Left ventricle myocardium inferior (tissue), 1 donor: ENCODE data around the gene PDGFRA. TPM values are rescaled to one million over a fixed set of nuclear protein-coding genes. Genes with fewer than 3 reads are reported as not detected.

Experiments
- DNase-seq: peaks from one replicate; pipeline ENCODE4 v3.0.0-alpha.2; 2020
- H3K27ac ChIP-seq: fragments of 200-600 bp; replicated peaks from 2 replicates; pipeline ENCODE4 v1.8.0; 2021
- H3K27me3 ChIP-seq: fragments of 200-600 bp; 2 replicates; pipeline ENCODE4 v1.8.0; 2021; ENCODE audit warnings: low read depth
- H3K36me3 ChIP-seq: fragments of 200-600 bp; 2 replicates; pipeline ENCODE4 v1.8.0; 2021
- H3K4me1 ChIP-seq: fragments of 200-600 bp; 2 replicates; pipeline ENCODE4 v1.8.0; 2021
- H3K4me3 ChIP-seq: fragments of 200-600 bp; 2 replicates; pipeline ENCODE4 v1.8.0; 2021; ENCODE audit warnings: mild to moderate bottlenecking, moderate library complexity
- H3K9me3 ChIP-seq: fragments of 200-600 bp; replicated peaks from 2 replicates; pipeline ENCODE4 v1.8.0; 2021
- CTCF ChIP-seq: fragments of 200-600 bp; IDR thresholded peaks from 2 replicates; pipeline ENCODE4 v1.8.0; 2021; ENCODE audit warnings: antibody characterized with exemption, mild to moderate bottlenecking, borderline replicate concordance
- intact Hi-C: fragments of 100-400 bp; cut with micrococcal nuclease; formaldehyde crosslinking; loops from one replicate; pipeline ENCODE4 v1.11.0; 2022
- total RNA-seq: library from RNA; stranded (reverse); fragmentation: NEBNext Ultra II Directional; extraction: Animal tissue kit (Norgen Biotek cat#: 25700); gene quantifications from one replicate; pipeline ENCODE4 v1.2.1, GENCODE V29; 2021
- donor health status: DM: no; HTN: yes; CAD: no; lungs with severe emphysema.

Gene PDGFRA
- total RNA-seq, 1 donor from 2014 or later, result 24.8 TPM

- intact Hi-C loops, result loop anchor here (5.0 to 10.0 kb wide), 3 partner anchors 130 to 1210 kb away; no protein-coding TSS in a partner anchor
- no peaks in the 10 kb centered on the region for H3K9me3 ChIP-seq
- H3K36me3 ChIP-seq, result no peaks in the 10 kb centered on the region
- peak overlapping the region; percentile 74 for H3K4me3 ChIP-seq
- no peak for DNase-seq
- H3K27me3 ChIP-seq, result peaks cover 93% of the 10 kb centered on the region
- H3K27ac ChIP-seq, result peak overlapping the region; percentile 74
- H3K4me1 ChIP-seq, result peaks cover 44% of the 10 kb centered on the region
- TF ChIP-seq CTCF, result no peak
Measured at GRCh38 chr4:54224996-54225597, 4.0 kb upstream of the PDGFRA start.

GRCh38 chr4:54225598-54226403 lies 3.3 kb upstream of the PDGFRA start:
- intact Hi-C loops, result loop anchor here (5.0 to 10.0 kb wide), 3 partner anchors 131 to 1211 kb away; no protein-coding TSS in a partner anchor
- TF ChIP-seq CTCF, result no peak
- Histone ChIP-seq H3K9me3 (no peaks in the 10 kb centered on the region), H3K27me3 (peaks cover 100% of the 10 kb centered on the region), H3K27ac (peak overlapping the region; percentile 74), H3K4me1 (peaks cover 51% of the 10 kb centered on the region), H3K4me3 (peak overlapping the region; percentile 74), H3K36me3 (no peaks in the 10 kb centered on the region)
- DNase-seq, result no peak

GRCh38 chr4:54226404-54227255 lies 2.5 kb upstream of the PDGFRA start:
- peak; percentile 77 for DNase-seq
- intact Hi-C loops, result loop anchor here (5.0 to 10.0 kb wide), 3 partner anchors 132 to 1212 kb away; no protein-coding TSS in a partner anchor
- Histone ChIP-seq H3K4me1 (peaks cover 59% of the 10 kb centered on the region), H3K27ac (peak overlapping the region; percentile 74), H3K4me3 (peak overlapping the region; percentile 74), H3K27me3 (peaks cover 100% of the 10 kb centered on the region), H3K36me3 (no peaks in the 10 kb centered on the region), H3K9me3 (no peaks in the 10 kb centered on the region)
- no peak for TF ChIP-seq CTCF

- peak overlapping the region; percentile 74 for H3K4me3 ChIP-seq
- TF ChIP-seq CTCF, result no peak
- peak overlapping the region; percentile 74 for H3K27ac ChIP-seq
- peaks cover 67% of the 10 kb centered on the region for H3K4me1 ChIP-seq
- H3K36me3 ChIP-seq, result no peaks in the 10 kb centered on the region
- peaks cover 100% of the 10 kb centered on the region for H3K27me3 ChIP-seq
- intact Hi-C loops, result loop anchor here (5.0 to 10.0 kb wide), 3 partner anchors 133 to 1213 kb away; no protein-coding TSS in a partner anchor
- DNase-seq, result no peak
- H3K9me3 ChIP-seq, result no peaks in the 10 kb centered on the region
Measured at GRCh38 chr4:54227256-54228055, 1.6 kb upstream of the PDGFRA start.
